BJ (cell line): ENCODE results near the gene MAP3K20. TPM values are rescaled to one million over a fixed set of nuclear protein-coding genes. Genes with fewer than 3 reads are reported as not detected.
"Not testable (repeated sequence)": the region's sequence is repeated elsewhere in the genome, so short reads cannot be mapped to it uniquely, and the experiment has no call there.

Experiments
- CTCF ChIA-PET: fragments of 350-600 bp; formaldehyde crosslinking; extraction: SDS; loops from one replicate; lab custom pipeline; 2021; ENCODE audit warnings: antibody characterized with exemption, inconsistent platforms; lab: Yijun Ruan, JAX
- POLR2A ChIA-PET: fragments of 300-600 bp; sonication (Branson Sonifier 250); formaldehyde crosslinking; extraction: SDS; loops from one replicate; lab custom pipeline; 2021; ENCODE audit warnings: antibody characterized with exemption; lab: Charles Lee
- DNase-seq: peaks from one replicate; pipeline ENCODE4 v3.0.0-alpha.2; 2011; ENCODE audit warnings: low read depth
- H3K27me3 ChIP-seq: 2 replicates; pipeline ENCODE4 v1.6.0; 2011; ENCODE audit warnings: low read length; ENCODE audit not compliant: control insufficient read depth, insufficient read depth
- H3K36me3 ChIP-seq: 2 replicates; pipeline ENCODE4 v1.5.1; 2011; ENCODE audit warnings: low read length; ENCODE audit not compliant: control insufficient read depth, insufficient read depth
- H3K4me3 ChIP-seq: 2 replicates; pipeline ENCODE4 v1.5.1; 2011; ENCODE audit warnings: low read depth, mild to moderate bottlenecking, control low read depth, low read length
- CTCF ChIP-seq: IDR thresholded peaks from 2 replicates; pipeline ENCODE4 v1.5.1; 2011; ENCODE audit warnings: low read depth, mild to moderate bottlenecking, control low read depth, inconsistent platforms, low read length, moderate library complexity; ENCODE audit not compliant: insufficient read depth
- polyA plus RNA-seq: library from polyadenylated mRNA; depleted of rRNA; stranded (reverse); fragments of >200 nt; gene quantifications from 2 replicates; pipeline ENCODE4 v1.2.3, GENCODE V29; 2011

The MAP3K20 gene
- polyA plus RNA-seq, 1 experiment: 45.4 TPM

DNA sequence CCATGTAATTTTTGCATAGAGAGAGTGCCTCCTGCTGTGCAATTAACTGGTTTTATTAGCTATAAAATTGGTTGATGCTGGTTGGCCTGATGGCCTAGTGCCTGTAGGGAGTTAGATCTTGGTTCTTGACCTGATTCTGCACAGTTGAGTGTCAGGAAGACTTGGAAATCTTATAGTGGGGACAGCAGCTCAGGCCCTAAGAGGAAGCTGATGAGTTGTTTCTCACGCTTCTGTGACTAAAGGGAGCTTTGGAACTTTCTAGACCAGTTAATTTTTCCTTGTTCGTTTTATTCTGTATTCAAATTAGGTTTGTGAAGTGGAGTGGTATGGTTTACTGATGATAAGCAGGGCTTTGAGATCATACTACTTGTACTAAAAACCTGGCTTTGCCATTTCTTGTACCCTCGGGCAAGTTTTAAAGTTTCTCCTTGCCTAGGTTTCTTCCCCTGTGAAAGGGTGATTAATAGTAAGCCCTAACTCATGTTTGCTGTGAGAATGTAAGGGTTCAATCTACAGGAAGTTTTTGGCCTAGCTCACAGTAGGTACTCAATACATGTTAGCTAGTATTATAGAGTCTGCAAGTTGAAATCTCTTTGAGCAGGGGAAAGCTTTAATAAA, 82.1 kb downstream of the MAP3K20 start:
- CTCF ChIA-PET: no interaction called here

GRCh38 chr2:173159791-173160463, 84.3 kb downstream of the MAP3K20 start:
- Histone ChIP-seq H3K4me3 (no peak overlapping the region), H3K36me3 (peaks cover 2% of the 10 kb centered on the region; the same call in 1 of the 2 replicates), H3K27me3 (no peaks in the 10 kb centered on the region)
- ChIA-PET POLR2A (interaction anchor here (0.8 kb wide), 1 partner anchor 80 kb away, joined by 3 read pairs; no protein-coding TSS in a partner anchor), CTCF (no interaction called here)
- DNase-seq: peak; percentile 95
- no peak for TF ChIP-seq CTCF

More for the DNA sequence above, 82.1 kb downstream of the MAP3K20 start:
- no peaks in the 10 kb centered on the region for H3K27me3 ChIP-seq
- H3K4me3 ChIP-seq: no peak overlapping the region
- no peak for DNase-seq
- peaks cover 2% of the 10 kb centered on the region; the same call in 1 of the 2 replicates for H3K36me3 ChIP-seq
- TF ChIP-seq CTCF: no peak
- POLR2A ChIA-PET: no interaction called here

DNA sequence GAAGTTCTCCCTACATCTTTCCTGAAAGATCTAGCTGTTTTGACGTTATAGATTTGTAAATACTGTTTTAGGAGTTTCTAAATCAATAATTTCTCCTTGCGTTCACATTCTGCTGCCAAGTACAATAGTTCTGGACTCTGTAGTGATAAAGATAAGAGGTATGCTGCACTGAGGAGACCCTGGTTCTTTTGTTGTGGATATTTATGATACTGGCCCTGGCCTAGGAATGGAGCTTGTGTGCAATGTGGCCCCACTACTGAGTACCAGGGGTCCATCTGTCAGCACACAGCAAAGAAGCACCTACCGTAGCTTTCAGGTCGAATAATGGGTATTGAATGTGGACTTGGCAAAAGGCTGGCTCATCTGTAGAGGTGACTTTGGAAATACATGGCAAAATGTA, 85.0 kb downstream of the MAP3K20 start:
- CTCF ChIA-PET: no interaction called here
- Histone ChIP-seq H3K36me3 (peaks cover 2% of the 10 kb centered on the region; the same call in 1 of the 2 replicates), H3K4me3 (no peak overlapping the region), H3K27me3 (no peaks in the 10 kb centered on the region)
- TF ChIP-seq CTCF: no peak
- POLR2A ChIA-PET: no interaction called here
- no peak for DNase-seq

GRCh38 chr2:173161040-173161439, 85.4 kb downstream of the MAP3K20 start:
- ChIA-PET POLR2A (no interaction called here), CTCF (no interaction called here)
- no peak overlapping the region for H3K4me3 ChIP-seq
- no peaks in the 10 kb centered on the region for H3K27me3 ChIP-seq
- no peak for DNase-seq
- TF ChIP-seq CTCF: no peak
- H3K36me3 ChIP-seq: peaks cover 2% of the 10 kb centered on the region; the same call in 1 of the 2 replicates

- no peak for TF ChIP-seq CTCF
- Histone ChIP-seq H3K36me3 (peaks cover 2% of the 10 kb centered on the region; the same call in 1 of the 2 replicates), H3K4me3 (no peak overlapping the region), H3K27me3 (no peaks in the 10 kb centered on the region)
- ChIA-PET CTCF (no interaction called here), POLR2A (no interaction called here)
- no peak for DNase-seq
Measured at GRCh38 chr2:173161507-173161906, 85.9 kb downstream of the MAP3K20 start.

DNA sequence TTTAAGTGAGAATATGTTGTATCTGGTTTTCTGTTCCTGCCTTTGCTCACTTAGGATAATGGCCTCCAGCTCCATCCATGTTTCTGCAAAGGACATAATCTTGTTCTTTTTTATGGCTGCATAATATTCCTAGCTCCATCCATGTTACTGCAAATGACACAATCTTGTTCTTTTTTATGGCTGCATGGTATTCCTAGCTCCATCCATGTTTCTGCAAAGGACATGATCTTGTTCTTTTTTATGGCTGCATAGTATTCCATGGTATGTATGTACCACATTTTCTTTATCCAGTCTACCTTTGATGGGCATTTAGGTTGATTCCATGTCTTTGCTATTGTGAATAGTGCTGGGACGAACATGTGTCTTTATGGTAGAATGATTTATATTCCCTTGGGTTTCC, 87.7 kb downstream of the MAP3K20 start:
- POLR2A ChIA-PET, H3K36me3 ChIP-seq, H3K27me3 ChIP-seq, DNase-seq, H3K4me3 ChIP-seq: not testable (repeated sequence)
- CTCF ChIA-PET: interaction anchor here (1.3 kb wide), 1 partner anchor 14 kb away, joined by 4 read pairs; no protein-coding TSS in a partner anchor
